HepG2 (cell line): ENCODE data around the gene TOR1B. TPM values are rescaled to one million over a fixed set of nuclear protein-coding genes. Genes with fewer than 3 reads are reported as not detected.
A peak's percentile ranks its signal among the peaks of the same experiment; 100 is the strongest.

Source experiments
- ARID5B ChIP-seq: IDR thresholded peaks from 2 replicates; pipeline ENCODE4 v1.4.0; 2020; ENCODE audit warnings: mild to moderate bottlenecking, missing genetic modification reagents
- ELF3 ChIP-seq: IDR thresholded peaks from 2 replicates; pipeline ENCODE4 v1.6.1; 2016; ENCODE audit warnings: missing genetic modification reagents, missing compliant biosample characterization
- FOXA1 ChIP-seq, 2 experiments: fragments of 450-650 bp in 1 of 2; sonication (generic) in 1 of 2; formaldehyde crosslinking in 1 of 2; IDR thresholded peaks; 2 replicates each; pipeline versions ENCODE4 v1.4.0 to v1.6.1; 2016 to 2020; ENCODE audit warnings: missing genetic modification reagents in 1 of 2
- FOXO1 ChIP-seq: sonication (generic); formaldehyde crosslinking; IDR thresholded peaks from 2 replicates; pipeline ENCODE4 v1.4.0; 2020; ENCODE audit warnings: missing genetic modification reagents
- FOXP1 ChIP-seq, 2 experiments: fragments of 450-650 bp in 1 of 2; IDR thresholded peaks; 2 replicates each; pipeline ENCODE4 v1.6.1; 2017 to 2018; ENCODE audit warnings: antibody characterized with exemption in 1 of 2
- GATAD2A ChIP-seq: IDR thresholded peaks from 2 replicates; pipeline ENCODE4 v1.6.1; 2016
- IRF2 ChIP-seq: IDR thresholded peaks from 2 replicates; pipeline ENCODE4 v1.6.1; 2018; ENCODE audit warnings: missing genetic modification reagents, missing compliant biosample characterization
- IRX3 ChIP-seq: sonication (generic); formaldehyde crosslinking; IDR thresholded peaks from 2 replicates; pipeline ENCODE4 v1.8.1; 2023; ENCODE audit warnings: mild to moderate bottlenecking, low read depth, missing genetic modification reagents, borderline replicate concordance
- KAT7 ChIP-seq: IDR thresholded peaks from 2 replicates; pipeline ENCODE4 v1.6.1; 2018; ENCODE audit warnings: borderline replicate concordance, missing compliant biosample characterization
- MED1 ChIP-seq: sonication (generic); formaldehyde crosslinking; IDR thresholded peaks from 2 replicates; pipeline ENCODE4 v1.4.0; 2020; ENCODE audit warnings: missing genetic modification reagents
- MYPOP ChIP-seq: sonication (generic); formaldehyde crosslinking; IDR thresholded peaks from 2 replicates; pipeline ENCODE4 v1.8.1; 2023; ENCODE audit warnings: mild to moderate bottlenecking, moderate library complexity, missing genetic modification reagents
- NR2F6 ChIP-seq, 2 experiments: IDR thresholded peaks; 2 replicates each; pipeline ENCODE4 v1.6.1; 2016; ENCODE audit warnings: antibody characterized with exemption in 1 of 2, mild to moderate bottlenecking in 1 of 2
- PHF21A ChIP-seq: sonication (generic); formaldehyde crosslinking; IDR thresholded peaks from 2 replicates; pipeline ENCODE4 v1.5.0; 2020; ENCODE audit warnings: mild to moderate bottlenecking, missing genetic modification reagents
- RFX3 ChIP-seq: IDR thresholded peaks from 2 replicates; pipeline ENCODE4 v1.6.1; 2016; ENCODE audit warnings: missing biosample characterization, missing genetic modification reagents
- RXRB ChIP-seq: IDR thresholded peaks from 2 replicates; pipeline ENCODE4 v1.6.1; 2016; ENCODE audit warnings: borderline replicate concordance, missing genetic modification reagents, missing compliant biosample characterization
- SALL1 ChIP-seq: sonication (generic); formaldehyde crosslinking; IDR thresholded peaks from 2 replicates; pipeline ENCODE4 v1.8.0; 2022; ENCODE audit warnings: mild to moderate bottlenecking, missing genetic modification reagents
- SOX5 ChIP-seq: IDR thresholded peaks from 2 replicates; pipeline ENCODE4 v1.6.1; 2016; ENCODE audit warnings: borderline replicate concordance
- SOX6 ChIP-seq, 2 experiments: fragments of 450-650 bp in 1 of 2; sonication (generic) in 1 of 2; formaldehyde crosslinking in 1 of 2; IDR thresholded peaks; 2 replicates each; pipeline versions ENCODE4 v1.4.0 to v1.6.1; 2017 to 2020; ENCODE audit warnings: antibody characterized with exemption in 1 of 2, mild to moderate bottlenecking in 1 of 2, missing genetic modification reagents in 1 of 2
- ZFP36L2 ChIP-seq: sonication (generic); formaldehyde crosslinking; IDR thresholded peaks from 2 replicates; pipeline ENCODE4 v1.4.0; 2020; ENCODE audit warnings: missing genetic modification reagents
- ZFP37 ChIP-seq: sonication (generic); formaldehyde crosslinking; IDR thresholded peaks from 2 replicates; pipeline ENCODE4 v1.4.0; 2020; ENCODE audit warnings: missing genetic modification reagents, borderline replicate concordance
- ZGPAT ChIP-seq: IDR thresholded peaks from 2 replicates; pipeline ENCODE4 v1.6.1; 2016; ENCODE audit warnings: mild to moderate bottlenecking
- ZNF251 ChIP-seq: sonication (generic); formaldehyde crosslinking; IDR thresholded peaks from 2 replicates; pipeline ENCODE4 v1.9.0; 2021; ENCODE audit warnings: mild to moderate bottlenecking, missing genetic modification reagents
- ZNF563 ChIP-seq: sonication (generic); formaldehyde crosslinking; IDR thresholded peaks from 2 replicates; pipeline ENCODE4 v1.8.0; 2022; ENCODE audit warnings: mild to moderate bottlenecking, moderate library complexity, missing genetic modification reagents
- polyA plus RNA-seq, 8 experiments: library from polyadenylated mRNA; depleted of rRNA in 3 of 8; stranded (reverse) in 7 of 8; unstranded in 1 of 8; fragments of >200 nt; fragmentation: Illumina TruSeq in 4 of 8; extraction: Trizol in 4 of 8; gene quantifications; 2 replicates each; pipeline versions ENCODE4 v1.2.1 to v1.2.3, GENCODE V29; 2011 to 2016; ENCODE audit warnings: low read depth in 4 of 8, missing spikeins in 1 of 8, mixed read lengths in 1 of 8; ENCODE audit not compliant: insufficient read depth in 1 of 8
- total RNA-seq, 5 experiments: library from RNA; depleted of rRNA; stranded (reverse); fragments of >200 nt; fragmentation: Illumina TruSeq; extraction: Trizol; gene quantifications; 2 replicates each; pipeline ENCODE4 v1.2.3, GENCODE V29; 2016; ENCODE audit warnings: low read depth in 1 of 5

TOR1B gene
- total and polyA plus RNA-seq, 2 of the 13 experiments (the other 11 are each of a cell fraction or from before 2014, with no cell fraction given): 18.1 to 21.3 TPM

GRCh38 chr9:129773262-129774048 lies 29.5 kb upstream of the TOR1B start (continued):
- no peak for TF ChIP-seq FOXA1 (IDR thresholded peaks at IDR 0.05)
- TF ChIP-seq FOXA1 (CRISPR knock-in tag; IDR thresholded peaks at IDR 0.05): peak; percentile 26; the same call in 1 of the 2 replicates
- no peak for TF ChIP-seq SOX6 (IDR thresholded peaks at IDR 0.05)
- TF ChIP-seq SOX6 (CRISPR knock-in tag; IDR thresholded peaks at IDR 0.05): 0 out of 2 replicates have a peak, but pooled peaks have one; percentile 34
- TF ChIP-seq ELF3: peak; percentile 85
- TF ChIP-seq RXRB: 0 out of 2 replicates have a peak, but pooled peaks have one; percentile 20
- TF ChIP-seq FOXO1 (CRISPR knock-in tag): peak; percentile 20; the same call in 1 of the 2 replicates
- TF ChIP-seq FOXP1 (IDR thresholded peaks at IDR 0.05): no peak
- TF ChIP-seq FOXP1 (CRISPR knock-in tag; IDR thresholded peaks at IDR 0.05): peak; percentile 74
- TF ChIP-seq SOX5 (CRISPR knock-in tag): peak; percentile 24; the same call in 1 of the 2 replicates
- TF ChIP-seq NR2F6 (IDR thresholded peaks at IDR 0.05): peak; percentile 49
- TF ChIP-seq NR2F6 (CRISPR knock-in tag; IDR thresholded peaks at IDR 0.05): no peak
- TF ChIP-seq IRF2 (CRISPR knock-in tag): 0 out of 2 replicates have a peak, but pooled peaks have one; percentile 6
- TF ChIP-seq GATAD2A (CRISPR knock-in tag): peak; percentile 54
- no peak for TF ChIP-seq RFX3 (CRISPR knock-in tag)
- peak; percentile 16; the same call in 1 of the 2 replicates for TF ChIP-seq MED1 (CRISPR knock-in tag)
- TF ChIP-seq ZFP37: no peak
- peak; percentile 28; the same call in 1 of the 2 replicates for TF ChIP-seq ZGPAT
- TF ChIP-seq ZFP36L2 (CRISPR knock-in tag): no peak
- TF ChIP-seq SALL1 (CRISPR knock-in tag): peak; percentile 49; the same call in 1 of the 2 replicates
- TF ChIP-seq IRX3 (CRISPR knock-in tag): no peak
- TF ChIP-seq MYPOP (CRISPR knock-in tag): 0 out of 2 replicates have a peak, but pooled peaks have one; percentile 26
- peak; percentile 43; the same call in 1 of the 2 replicates for TF ChIP-seq PHF21A (CRISPR knock-in tag)
- no peak for TF ChIP-seq ZNF563 (CRISPR knock-in tag)
- TF ChIP-seq ZNF251 (CRISPR knock-in tag): no peak
- TF ChIP-seq ARID5B (CRISPR knock-in tag): peak; percentile 59
- no peak for TF ChIP-seq KAT7 (CRISPR knock-in tag)
